ENCODE data around the gene STRN4. TPM values are rescaled to one million over a fixed set of nuclear protein-coding genes. Genes with fewer than 3 reads are reported as not detected.

STRN4 gene
- total RNA-seq, 1 experiment from 2014 or later: 143 TPM

- Histone ChIP-seq H3K4ac (ENCODE audit: low read depth, low read length) (no peak overlapping the region), H3K18ac (ENCODE audit: insufficient read length, low read depth, low read length) (no peak overlapping the region), H2BK12ac (ENCODE audit: insufficient read length, low read depth, low read length) (no peak overlapping the region), H3T11ph (ENCODE audit: low read length) (no peak overlapping the region), H4K8ac (replicated peaks; ENCODE audit: insufficient read length, low read depth, low read length) (no peak overlapping the region), H3K27ac (ENCODE audit: insufficient read length, low read depth, low read length) (no peak overlapping the region), H3K9me3 (ENCODE audit: control insufficient read depth, low read depth, low read length) (no peaks in the 10 kb centered on the region), H3K4me2 (ENCODE audit: insufficient read depth, insufficient read length, low read length) (no peak overlapping the region), H4K91ac (ENCODE audit: insufficient read length, low read depth, low read length) (no peak overlapping the region), H3K9ac (ENCODE audit: extremely low read depth, insufficient read length, low read length) (no peak overlapping the region), H3K56ac (ENCODE audit: insufficient read length, low read depth, low read length) (no peak overlapping the region), H4K20me1 (ENCODE audit: control insufficient read depth, insufficient read depth, insufficient read length) (no peaks in the 10 kb centered on the region), H3K14ac (ENCODE audit: insufficient read depth, low read length) (no peak overlapping the region), H3K23ac (ENCODE audit: insufficient read length, low read depth, low read length) (no peak overlapping the region), H2BK20ac (ENCODE audit: low read depth, low read length, poor library complexity, severe bottlenecking) (no peak overlapping the region), H2BK5ac (ENCODE audit: insufficient read length, low read length) (no peak overlapping the region), H2AFZ (ENCODE audit: low read length) (no peak overlapping the region), H3K79me2 (ENCODE audit: insufficient read depth, low read length) (no peaks in the 10 kb centered on the region), H3K27me3 (ENCODE audit: insufficient read depth, low read length) (no peaks in the 10 kb centered on the region), H3K23me2 (ENCODE audit: insufficient read length, low read depth, low read length, poor library complexity, severe bottlenecking) (no peaks in the 10 kb centered on the region), H2BK120ac (ENCODE audit: low read depth, low read length, poor library complexity, severe bottlenecking) (no peak overlapping the region), H2BK15ac (ENCODE audit: low read depth, low read length) (no peak overlapping the region), H2AK5ac (ENCODE audit: insufficient read length, low read length) (no peak overlapping the region), H4K5ac (ENCODE audit: insufficient read length, low read depth, low read length) (no peak overlapping the region), H3K4me1 (ENCODE audit: insufficient read depth, low read length) (no peaks in the 10 kb centered on the region), H3K79me1 (ENCODE audit: insufficient read depth, low read depth, low read length, poor library complexity, severe bottlenecking) (no peaks in the 10 kb centered on the region)
- TF ChIP-seq, protein P1, sequence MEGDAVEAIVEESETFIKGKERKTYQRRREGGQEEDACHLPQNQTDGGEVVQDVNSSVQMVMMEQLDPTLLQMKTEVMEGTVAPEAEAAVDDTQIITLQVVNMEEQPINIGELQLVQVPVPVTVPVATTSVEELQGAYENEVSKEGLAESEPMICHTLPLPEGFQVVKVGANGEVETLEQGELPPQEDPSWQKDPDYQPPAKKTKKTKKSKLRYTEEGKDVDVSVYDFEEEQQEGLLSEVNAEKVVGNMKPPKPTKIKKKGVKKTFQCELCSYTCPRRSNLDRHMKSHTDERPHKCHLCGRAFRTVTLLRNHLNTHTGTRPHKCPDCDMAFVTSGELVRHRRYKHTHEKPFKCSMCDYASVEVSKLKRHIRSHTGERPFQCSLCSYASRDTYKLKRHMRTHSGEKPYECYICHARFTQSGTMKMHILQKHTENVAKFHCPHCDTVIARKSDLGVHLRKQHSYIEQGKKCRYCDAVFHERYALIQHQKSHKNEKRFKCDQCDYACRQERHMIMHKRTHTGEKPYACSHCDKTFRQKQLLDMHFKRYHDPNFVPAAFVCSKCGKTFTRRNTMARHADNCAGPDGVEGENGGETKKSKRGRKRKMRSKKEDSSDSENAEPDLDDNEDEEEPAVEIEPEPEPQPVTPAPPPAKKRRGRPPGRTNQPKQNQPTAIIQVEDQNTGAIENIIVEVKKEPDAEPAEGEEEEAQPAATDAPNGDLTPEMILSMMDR (conservative IDR thresholded peaks at IDR 0.05): peak; percentile 88
- H3K27me3 Mint-ChIP-seq (ENCODE audit: low read depth): no peaks in the 10 kb centered on the region; the same call in 1 of the 2 replicates
- H3K27ac Mint-ChIP-seq: peak overlapping the region in 1 of 3 experiments; percentile 37; a peak in 2 of 7 replicates
- H3K9me3 Mint-ChIP-seq: no peaks in the 10 kb centered on the region; a peak in 1 of 5 replicates
- H3K4me3 Mint-ChIP-seq: no peak overlapping the region; a peak in 1 of 5 replicates
- peaks cover 6 to 9% of the 10 kb centered on the region in 2 experiments; a peak in 1 of 4 replicates for H3K4me1 Mint-ChIP-seq
- no CpG with 5 or more reads among the region's 18 CpGs for WGBS (ENCODE audit: extremely low coverage, insufficient read length, low lambda C conversion rate)
- no peaks in the 10 kb centered on the region for H3K36me3 Mint-ChIP-seq (ENCODE audit: insufficient read depth in 1 of 3, low read depth in 3 of 3)
- peak; percentile 78 for DNase-seq
Measured at GRCh38 chr19:46766569-46767317, 20.5 kb upstream of the STRN4 start.
